ENCODE results near the gene TTL.
"Not testable (repeated sequence)": the region's sequence is repeated elsewhere in the genome, so short reads cannot be mapped to it uniquely, and the experiment has no call there.

DNA sequence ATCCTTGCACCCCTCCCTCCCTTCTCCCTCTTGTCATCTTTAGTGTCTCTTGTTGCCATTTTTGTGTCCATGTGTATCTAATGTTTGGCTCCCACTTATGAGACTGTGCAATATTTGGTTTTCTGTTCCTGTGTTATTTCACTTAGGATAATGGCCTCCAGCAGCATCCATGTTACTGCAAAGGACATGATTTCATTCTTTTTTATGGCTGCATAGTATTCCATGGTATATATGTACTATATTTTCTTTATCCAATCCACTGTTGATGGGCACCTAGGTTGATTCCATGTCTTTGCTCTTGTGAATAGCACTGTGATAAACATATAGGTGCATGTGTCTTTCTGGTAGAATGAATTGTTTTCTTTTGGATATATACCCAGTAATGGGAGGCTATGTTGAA is 54.7 kb downstream of the TTL start:
- not testable (repeated sequence) for TF ChIP-seq CTCF (conservative IDR thresholded peaks at IDR 0.05 in 1 of 2, IDR thresholded peaks at IDR 0.05 in 1 of 2; ENCODE audit: extremely low read depth in 1 of 2, insufficient read depth in 1 of 2, low read depth in 1 of 2, low read length in 2 of 2); EZH2 (IDR thresholded peaks at IDR 0.05; ENCODE audit: borderline replicate concordance, low read length)
